Measurements from ENCODE around the gene MBOAT1.

GRCh38 chr6:20156824-20157223 is 55.4 kb downstream of the MBOAT1 start:
- no peak for TF ChIP-seq CTCF (conservative IDR thresholded peaks at IDR 0.05)
- no peak for TF ChIP-seq EZH2 (IDR thresholded peaks at IDR 0.05; ENCODE audit: low read depth)
